HG03025 (cell line): ENCODE results near the gene SMIM20.

Source experiments
- ATAC-seq: cut with Tn5 transposase; IDR thresholded peaks from one replicate; pipeline ENCODE4 v1.9.1; 2021; ENCODE audit warnings: mild to moderate bottlenecking, moderate library complexity; ENCODE audit not compliant: unreplicated experiment, low FRiP score

SMIM20 gene

DNA sequence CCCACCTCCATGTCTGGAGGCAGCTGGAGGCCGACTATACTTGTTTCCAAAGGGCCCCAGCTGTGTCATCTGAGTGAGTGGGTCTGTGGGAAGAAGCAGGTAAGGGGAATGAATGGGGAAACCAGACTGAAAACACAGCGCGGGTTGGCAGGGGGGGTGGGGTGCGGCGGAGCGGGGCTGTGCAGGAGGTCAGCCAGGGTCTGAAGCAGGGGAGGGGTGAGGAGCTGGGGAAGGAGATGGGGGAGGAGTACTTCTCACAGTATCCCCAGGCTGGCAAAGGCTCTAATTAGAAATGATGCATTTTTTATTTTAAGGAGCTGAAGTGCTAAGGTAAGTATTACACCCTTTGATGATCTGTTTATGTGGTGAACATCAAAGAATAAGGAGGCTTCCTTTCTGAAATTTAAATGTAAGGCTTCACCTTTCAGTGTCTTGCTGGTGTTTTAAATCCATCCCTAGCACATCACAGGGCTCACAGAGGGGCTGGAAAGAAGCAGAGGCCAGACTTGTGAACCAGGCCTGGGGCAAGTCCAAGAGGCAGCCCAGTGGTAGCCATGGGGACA, 37.5 kb downstream of the SMIM20 start:
- ATAC-seq, result no peak

DNA sequence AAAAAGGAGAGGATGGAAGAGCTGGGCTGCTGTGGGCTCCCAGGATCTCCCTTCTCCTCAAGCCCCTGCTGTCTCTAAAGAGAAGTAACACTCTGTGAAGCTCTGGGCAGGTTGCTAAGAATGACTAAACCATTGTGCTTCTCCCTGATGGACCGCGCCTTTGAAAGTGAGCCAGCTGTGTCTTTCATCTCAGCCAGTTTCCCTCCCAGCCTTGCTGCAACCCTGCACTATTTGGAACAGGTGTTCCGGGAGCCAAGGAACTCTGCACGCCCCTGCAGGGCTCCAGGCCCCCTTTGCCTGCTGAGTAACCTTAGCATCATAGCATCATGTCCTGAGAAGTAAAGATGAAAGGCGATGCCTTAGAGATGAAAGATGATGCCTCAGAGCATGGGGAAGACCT, 39.7 kb downstream of the SMIM20 start:
- no peak for ATAC-seq

DNA sequence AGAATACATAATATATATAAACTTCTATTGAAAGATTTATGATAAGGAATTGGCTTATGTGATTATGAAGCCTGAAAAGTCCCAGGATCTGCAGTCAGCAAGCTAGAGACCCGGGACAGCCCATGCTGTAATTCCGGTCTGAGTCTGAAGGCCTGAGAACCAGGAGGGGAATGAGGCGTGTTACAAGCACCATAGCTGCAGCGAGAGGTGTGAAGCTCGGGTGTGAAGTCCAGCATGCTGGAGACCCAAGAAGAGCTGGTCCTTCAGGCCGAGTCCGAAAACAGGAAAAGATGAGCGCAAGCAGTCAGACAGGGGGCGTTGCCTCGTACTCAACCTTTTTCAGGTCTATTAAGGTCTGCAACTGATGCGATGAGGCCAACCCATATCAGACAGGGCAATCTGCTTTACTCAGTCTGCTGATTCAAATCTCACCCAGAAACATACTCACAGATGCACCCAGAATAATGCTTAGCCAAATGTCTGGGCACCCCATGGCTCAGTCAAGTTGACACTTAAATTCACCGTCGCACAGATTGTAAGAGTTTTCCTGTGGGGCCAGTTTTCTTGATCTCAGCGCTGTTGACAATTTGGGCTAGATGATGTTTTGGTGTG, 40.4 kb downstream of the SMIM20 start:
- no peak for ATAC-seq

DNA sequence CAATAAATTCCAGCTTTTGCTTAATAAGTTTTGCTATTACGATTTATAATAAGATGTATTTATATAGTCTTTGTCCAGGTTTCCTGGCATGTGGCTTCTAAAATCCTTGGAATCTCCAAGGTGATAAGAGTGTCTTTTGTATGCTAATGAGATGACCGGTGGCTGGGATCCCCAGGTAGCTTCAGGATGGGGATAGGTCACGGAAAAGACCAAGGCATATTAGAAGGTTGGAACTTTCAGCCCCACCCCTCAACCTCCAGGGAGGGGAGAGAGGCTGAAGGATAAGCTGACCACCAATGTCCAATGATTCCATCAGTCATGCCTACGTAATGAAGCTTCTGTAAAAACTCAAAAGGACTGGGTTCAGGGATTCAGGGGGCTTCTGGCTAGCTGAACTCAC, 41.7 kb downstream of the SMIM20 start:
- no peak for ATAC-seq

DNA sequence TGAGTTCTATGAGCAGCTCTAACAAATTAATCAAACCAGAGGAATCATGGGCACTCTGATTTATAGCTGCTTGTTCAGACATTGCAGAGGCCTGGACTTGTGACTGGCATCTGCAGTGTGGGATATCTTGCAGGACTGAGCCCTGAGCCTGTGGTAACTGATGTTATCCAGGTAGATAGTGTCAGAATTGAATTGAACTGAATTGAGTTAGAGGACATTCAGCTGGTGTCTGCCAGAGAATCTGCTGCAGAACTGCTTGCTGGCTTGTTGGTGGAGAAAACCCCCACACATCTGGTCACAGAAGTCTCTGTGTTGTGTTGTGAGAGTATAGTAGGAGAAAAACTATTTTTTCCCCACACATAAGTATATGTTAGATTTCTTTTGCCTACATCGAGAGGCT, 42.2 kb downstream of the SMIM20 start:
- no peak for ATAC-seq

DNA sequence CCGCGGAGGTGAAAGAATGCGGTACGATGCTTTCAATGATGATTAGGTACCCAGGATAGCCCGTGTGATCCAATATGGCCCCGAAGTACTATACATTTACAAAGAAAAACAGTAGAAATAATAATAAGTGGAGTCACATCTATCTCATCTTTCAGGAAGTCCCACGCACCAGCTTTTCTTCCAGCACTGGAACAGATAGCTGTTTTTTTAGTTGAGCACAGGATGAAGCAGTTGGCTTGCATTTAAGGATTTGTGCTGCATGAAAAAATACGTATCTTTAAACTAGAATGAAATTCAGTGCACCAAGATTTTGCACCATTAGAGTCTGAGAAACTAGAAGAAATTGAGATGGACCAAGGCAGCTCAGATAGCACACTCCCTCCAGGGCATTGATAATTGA, 44.1 kb downstream of the SMIM20 start:
- ATAC-seq, result no peak

DNA sequence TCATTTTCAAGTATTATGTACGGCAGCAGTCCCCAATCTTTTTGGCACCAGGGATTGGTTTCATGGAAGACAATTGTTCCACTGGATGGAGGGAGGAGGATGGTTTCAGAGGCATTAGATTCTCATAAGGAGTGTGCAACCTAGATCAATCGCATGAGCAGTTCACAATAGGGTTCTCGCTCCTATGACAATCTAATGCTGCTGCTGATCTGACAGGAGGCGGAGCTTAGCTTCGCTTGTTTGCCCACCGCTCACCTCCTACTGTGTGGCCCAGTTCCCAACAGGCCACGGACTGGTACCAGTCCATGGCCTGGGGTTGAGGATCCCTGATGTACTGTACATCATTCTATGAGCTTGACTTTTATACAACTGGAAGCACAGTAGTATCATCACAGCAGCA, 48.4 kb downstream of the SMIM20 start:
- no peak for ATAC-seq

DNA sequence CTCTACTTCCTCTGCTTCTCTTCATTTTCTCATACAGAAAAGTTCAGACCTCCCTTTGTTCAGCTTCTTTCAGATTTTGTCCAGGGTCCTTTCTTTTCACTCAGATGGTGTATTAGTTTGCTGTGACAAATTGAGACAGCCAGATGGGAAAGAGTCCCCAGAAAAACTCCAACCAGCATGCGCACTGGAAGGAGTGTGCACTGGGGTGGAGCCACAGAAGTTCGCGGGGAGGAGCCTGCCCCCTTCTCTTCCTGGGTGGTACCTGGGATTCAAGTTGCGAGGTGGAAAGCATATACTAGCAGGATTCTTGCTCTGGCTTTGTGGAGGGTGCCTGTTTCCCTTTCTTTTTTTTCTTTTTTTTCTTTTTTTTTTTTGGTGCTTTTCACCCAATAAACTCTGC, 51.6 kb downstream of the SMIM20 start:
- no peak for ATAC-seq

DNA sequence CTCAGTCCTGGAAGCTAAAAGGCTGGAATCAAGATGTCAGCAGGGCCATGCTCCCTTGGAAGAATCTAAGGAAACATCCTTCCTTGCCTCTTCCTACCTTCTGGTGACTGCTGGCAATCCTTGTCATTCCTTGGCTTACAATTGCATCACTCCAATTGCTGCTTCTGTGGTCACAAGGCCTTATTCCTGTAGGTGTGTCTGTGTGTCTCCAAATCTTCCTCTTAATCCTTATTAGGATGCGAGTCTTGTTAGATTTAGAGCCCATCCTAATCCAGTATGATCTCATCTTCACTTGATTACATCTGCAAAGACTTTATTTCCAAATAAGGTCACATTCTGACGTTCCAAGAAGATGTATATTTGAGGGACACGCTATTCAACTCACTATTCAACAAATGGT, 52.2 kb downstream of the SMIM20 start:
- ATAC-seq, result no peak

DNA sequence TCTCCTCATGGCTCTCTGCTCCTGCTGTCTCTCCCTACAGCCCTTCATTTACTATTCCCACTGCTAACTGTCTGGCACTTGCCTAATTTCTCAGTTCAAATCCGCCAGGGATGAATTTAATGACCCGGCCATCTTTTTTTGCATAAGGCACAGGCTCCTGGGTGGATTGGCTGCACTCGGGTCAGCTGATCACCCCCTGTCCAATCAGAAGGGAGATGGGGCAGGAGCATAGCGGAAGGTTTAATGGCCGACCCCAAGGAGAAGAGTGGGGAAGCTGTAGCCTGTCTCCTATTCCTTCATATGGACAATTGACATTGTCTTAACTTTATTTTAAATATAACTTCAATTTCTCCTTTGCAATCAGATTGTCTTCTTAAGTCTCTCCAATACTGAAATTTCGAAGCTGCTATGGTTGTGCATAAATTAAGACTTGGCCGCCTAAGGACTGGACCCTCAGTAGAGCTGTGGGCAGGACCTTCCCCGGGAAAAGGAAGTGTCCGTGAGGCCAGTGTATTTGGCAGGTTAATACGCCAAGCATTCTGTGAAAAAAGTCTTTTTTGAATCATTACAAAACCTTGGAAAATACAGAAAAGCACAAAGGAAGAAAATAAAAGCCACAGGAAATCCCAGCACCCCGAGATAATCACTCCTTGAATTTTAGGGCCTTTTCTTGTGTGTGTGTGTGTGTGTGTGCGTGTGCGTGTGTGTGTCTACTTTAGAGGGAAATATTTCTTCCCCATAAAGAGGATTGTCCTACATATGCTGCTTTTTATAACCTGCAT, 55.5 kb downstream of the SMIM20 start:
- no peak for ATAC-seq

DNA sequence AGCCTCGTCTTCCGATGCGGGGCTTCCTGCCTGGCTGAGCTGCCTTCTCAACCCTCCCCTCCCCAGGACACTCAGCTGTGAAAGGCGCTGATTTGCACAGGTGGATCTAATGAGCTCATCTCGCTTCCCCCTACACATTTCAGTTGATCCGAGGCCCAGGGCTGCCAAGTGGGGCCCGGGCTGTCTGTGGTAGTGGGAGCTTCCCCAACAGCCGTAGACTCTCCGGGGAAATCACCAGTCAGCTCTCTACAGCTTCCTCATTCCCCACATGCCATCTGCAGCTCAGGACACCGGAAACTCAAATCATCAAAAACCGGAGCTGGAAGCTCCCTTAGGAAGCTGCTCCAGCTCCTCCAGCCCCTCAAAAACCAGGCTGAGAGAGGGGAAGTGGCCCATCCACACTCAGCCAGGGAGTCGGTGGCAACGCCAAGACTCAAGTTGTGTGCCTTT, 56.2 kb downstream of the SMIM20 start:
- no peak for ATAC-seq

DNA sequence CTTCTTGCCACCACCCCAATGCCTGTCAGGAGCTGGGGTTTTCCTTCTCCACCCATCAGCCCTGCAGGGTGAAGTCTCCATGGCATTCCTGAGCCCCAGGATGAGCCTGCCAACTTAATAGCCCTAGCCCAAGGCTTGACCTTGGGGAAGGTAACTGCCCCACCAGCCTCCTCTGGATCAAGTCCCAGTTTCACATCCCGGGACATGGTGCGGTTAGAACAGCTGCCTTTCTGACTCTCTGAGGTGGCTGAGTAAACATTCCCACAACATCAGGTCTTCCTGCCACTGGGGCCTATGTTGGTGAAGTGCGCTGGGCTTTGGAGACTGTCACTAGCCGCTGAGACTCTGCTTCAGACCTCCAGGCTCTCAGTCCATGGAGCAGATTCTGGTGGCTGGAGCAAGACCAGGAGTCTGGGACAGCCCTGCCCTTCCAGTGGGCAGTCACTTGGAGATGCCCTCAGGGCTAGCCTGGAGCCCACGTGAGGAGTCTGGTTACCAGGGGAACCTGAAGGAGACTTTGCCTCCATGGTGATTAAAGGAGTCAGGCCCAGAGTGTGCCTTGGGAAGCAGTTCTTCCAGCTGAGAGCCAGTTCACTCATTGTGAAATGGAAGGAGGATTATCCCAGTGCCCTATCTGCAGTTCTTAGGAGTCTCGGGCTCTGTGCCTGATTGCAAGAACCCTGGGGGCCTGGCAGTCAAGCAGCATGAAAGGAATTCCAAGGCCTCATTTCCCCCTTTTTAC, 56.8 kb downstream of the SMIM20 start:
- ATAC-seq, result no peak

DNA sequence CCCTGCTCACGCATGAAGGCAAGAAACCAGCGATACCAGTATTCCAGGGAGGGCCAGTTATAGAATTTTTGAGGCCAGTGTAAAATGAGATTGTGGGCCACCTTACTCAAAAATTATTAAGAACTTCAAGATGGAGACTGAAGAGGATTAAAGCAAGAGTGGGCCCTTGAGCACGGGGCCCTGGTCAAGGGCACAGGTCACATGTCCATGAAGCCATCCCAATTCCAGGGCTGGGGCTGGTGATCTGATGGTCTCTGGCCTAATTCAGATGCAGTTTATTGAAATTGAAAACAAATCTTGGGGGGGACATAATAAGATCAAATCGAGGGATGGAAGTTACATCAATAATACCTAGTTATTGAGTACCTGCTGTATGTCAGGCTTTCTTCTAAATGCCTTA, 58.3 kb downstream of the SMIM20 start:
- ATAC-seq, result no peak

DNA sequence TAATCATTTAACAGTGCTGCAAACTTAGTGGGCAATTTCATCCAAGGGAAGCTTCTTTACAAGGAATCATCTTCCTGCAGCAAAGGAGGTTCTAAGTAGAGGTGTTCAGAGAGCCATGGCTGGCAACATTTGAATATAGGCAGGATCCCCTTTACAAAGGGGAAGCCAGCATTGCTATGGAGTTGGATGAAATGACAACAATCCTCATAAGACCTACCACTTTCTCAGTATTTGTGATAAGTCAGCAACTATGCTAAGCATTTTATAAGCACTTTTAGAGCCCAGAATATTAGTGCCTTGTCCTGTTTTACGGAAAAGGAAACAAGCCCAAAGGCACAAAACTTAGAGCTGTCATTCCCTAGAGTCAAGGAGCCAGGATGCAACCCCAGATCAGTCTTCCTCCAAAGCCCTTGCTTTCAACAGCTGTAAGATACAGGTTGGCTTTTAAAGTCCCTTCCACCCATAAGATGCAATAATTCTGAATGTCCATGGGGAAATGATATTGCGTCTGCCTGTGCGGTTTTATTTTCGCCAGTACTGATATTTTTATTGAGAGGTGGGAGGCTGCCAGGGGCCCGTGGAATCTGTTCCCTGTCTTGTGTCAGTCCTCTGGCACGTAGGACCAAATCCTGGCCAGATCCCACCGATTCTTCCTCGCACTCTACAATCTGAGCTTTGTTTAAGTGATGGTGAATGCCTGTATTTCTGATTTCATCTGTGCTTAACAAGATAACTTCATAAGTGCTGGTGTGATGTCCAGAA, 59.1 kb downstream of the SMIM20 start:
- ATAC-seq, result no peak

DNA sequence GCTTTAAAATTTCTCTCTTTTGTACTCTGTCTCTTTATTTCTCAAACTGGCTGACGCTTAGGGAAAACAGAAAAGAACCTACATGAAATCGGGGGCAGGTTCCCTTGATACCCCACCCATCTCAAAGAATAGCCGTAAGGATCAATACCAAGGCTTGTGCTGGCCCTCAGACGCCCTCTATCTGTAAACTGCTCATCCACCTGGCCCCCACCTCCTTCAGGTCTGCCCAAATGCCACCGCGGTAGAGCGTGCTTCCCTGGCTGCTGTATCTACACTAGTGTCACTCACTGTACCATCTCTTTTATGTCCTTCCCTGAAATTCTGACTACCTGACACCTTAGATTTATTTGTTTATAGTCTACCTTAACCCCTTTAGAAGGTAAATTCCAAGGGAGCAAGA, 62.8 kb downstream of the SMIM20 start:
- no peak for ATAC-seq

DNA sequence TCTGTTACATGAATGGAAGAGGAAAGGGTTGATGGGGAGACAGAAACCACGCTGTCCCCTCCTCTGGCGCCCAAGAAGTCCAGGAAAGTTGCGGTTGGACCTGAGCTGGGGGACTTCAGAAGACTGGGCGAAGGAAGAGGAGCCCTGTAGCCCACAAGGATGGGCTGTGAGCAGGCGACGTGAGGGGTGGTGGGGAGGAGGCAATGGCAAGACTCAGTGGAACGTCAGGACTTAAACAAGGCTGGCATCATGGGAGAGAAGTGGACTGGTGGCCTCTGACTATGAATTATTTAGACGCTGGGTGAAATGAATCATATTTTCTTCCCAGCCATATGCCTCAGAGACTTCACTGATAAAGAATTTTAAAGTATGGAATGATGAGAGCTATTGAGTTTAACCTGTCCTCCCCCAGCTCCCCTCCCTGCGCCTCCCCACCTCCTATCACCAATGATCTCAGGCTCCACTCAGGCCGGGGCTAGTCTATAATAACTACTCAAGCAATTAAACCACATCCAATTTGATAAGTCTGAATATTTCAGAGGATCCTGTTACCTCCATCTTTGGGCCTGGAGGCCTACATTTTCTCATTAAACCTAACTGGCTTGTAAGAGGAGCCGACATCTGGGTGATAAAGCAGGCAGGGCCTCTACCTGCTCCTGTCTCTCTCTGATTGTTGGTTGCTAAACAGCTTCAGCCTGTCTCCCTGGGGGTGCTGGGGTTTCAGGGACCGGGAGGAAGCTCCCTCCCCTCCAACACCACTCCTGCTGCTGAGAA, 63.6 kb downstream of the SMIM20 start:
- ATAC-seq, result no peak

DNA sequence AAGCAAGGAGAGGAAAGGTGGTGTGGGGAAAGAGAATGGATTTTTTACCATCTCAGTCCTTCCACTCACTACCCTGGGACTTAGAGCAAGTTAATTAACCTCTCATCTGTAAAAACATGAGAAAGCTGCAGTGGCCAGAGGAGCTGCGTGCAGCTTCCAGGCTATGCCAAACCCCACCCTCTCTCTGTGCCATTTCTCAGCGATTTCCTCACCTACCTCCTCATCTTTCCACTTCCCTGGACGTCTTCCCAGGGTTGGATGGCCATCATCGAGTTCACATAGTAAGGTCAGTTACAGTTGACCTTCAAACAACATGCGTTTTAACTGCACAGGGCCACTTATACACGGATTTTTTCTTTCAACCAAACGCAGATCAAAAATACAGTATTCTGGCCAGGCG, 64.3 kb downstream of the SMIM20 start:
- no peak for ATAC-seq
